Adipocyte (in vitro differentiated cells): ENCODE data around the gene IRF2BP2.

Experiments used
- DNase-seq: peaks from one replicate; pipeline ENCODE4 v3.0.0-alpha.2; 2015; ENCODE audit warnings: low read depth
- H3K27me3 ChIP-seq: replicated peaks from 2 replicates; pipeline ENCODE4 v1.7.0; 2013; ENCODE audit warnings: mild to moderate bottlenecking, low read length, moderate library complexity; ENCODE audit not compliant: control insufficient read depth, insufficient read depth
- H3K36me3 ChIP-seq: 2 replicates; pipeline ENCODE4 v1.7.0; 2013; ENCODE audit warnings: low read length, mild to moderate bottlenecking, moderate library complexity; ENCODE audit not compliant: control insufficient read depth, insufficient read depth, severe bottlenecking
- H3K4me1 ChIP-seq: 2 replicates; pipeline ENCODE4 v1.7.0; 2013; ENCODE audit warnings: mild to moderate bottlenecking, low read length, moderate library complexity; ENCODE audit not compliant: control insufficient read depth, insufficient read depth
- H3K4me3 ChIP-seq: 2 replicates; pipeline ENCODE4 v1.7.0; 2013; ENCODE audit warnings: mild to moderate bottlenecking, low read length, moderate library complexity
- H3K9ac ChIP-seq: 2 replicates; pipeline ENCODE4 v1.7.0; 2013; ENCODE audit warnings: mild to moderate bottlenecking, low read length, moderate library complexity
- H3K9me3 ChIP-seq: 2 replicates; pipeline ENCODE4 v1.7.0; 2013; ENCODE audit warnings: mild to moderate bottlenecking, low read length, moderate library complexity; ENCODE audit not compliant: control insufficient read depth

Gene IRF2BP2

GRCh38 chr1:234619071-234619480, 9.1 kb upstream of the IRF2BP2 start:
- Histone ChIP-seq H3K9ac (peak overlapping the region; percentile 85), H3K4me3 (peak overlapping the region; percentile 10), H3K9me3 (no peaks in the 10 kb centered on the region), H3K27me3 (no peaks in the 10 kb centered on the region), H3K36me3 (no peaks in the 10 kb centered on the region), H3K4me1 (peaks cover 74% of the 10 kb centered on the region)
- no peak for DNase-seq

DNA sequence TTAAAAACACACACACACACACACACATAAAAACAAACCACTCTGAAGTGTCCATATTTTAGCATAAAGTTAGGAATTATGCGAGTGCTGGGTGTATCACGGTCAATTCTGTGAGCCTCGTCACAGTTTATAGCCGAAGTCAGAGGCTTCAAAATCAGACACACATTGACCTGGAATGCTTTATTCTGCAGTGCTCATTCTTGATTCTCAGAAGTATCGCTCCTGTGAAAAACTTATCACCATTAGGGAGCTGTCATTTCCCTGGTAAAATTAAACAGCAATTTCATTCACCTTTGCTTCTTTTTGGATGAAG, 8.7 kb upstream of the IRF2BP2 start:
- Histone ChIP-seq H3K9ac (peak overlapping the region; percentile 85), H3K4me3 (peak overlapping the region; percentile 10), H3K27me3 (no peaks in the 10 kb centered on the region), H3K36me3 (no peaks in the 10 kb centered on the region), H3K9me3 (no peaks in the 10 kb centered on the region), H3K4me1 (peaks cover 76% of the 10 kb centered on the region)
- no peak for DNase-seq

GRCh38 chr1:234617986-234618736, 8.2 kb upstream of the IRF2BP2 start:
- Histone ChIP-seq H3K4me1 (peaks cover 81% of the 10 kb centered on the region), H3K9me3 (no peaks in the 10 kb centered on the region), H3K36me3 (no peaks in the 10 kb centered on the region), H3K4me3 (peak overlapping the region; percentile 48), H3K27me3 (no peaks in the 10 kb centered on the region), H3K9ac (peak overlapping the region; percentile 85)
- peak; percentile 88 for DNase-seq

DNA sequence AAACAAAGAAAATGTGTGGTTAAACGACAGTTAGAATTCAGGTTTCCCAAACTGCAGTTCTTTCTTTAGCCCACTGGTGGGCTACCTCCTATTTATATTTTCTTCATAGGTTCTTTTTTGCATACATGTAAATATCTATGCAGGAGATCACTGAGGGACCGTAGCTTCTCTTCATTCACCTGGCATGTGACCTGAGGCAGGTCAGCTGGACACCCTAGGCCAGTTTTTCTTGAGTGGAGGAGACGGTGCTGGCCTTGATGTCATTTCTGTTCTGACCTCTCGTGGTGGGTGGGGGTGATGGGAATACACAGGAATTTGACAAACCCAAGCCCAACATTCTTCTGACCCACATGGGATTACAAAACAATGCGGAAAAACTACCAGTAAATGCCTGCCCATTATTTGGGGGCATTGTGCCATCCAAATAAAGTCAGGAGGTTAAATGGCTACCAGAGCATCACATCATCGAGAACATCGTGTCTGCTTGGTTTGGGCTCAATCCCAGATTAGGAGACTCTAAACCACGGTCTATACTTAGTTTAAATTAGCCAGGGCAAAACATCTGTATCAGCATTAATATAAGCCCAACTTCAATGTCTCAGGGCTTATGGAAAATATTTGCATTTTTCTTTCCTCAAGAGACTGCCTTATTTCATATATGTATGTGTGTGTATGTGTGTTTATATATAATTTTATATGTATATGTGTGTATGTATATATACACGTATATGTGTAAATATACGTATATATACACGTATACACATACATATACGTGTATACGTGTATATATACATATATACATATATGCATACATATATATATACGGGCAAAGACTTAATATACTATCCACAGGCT, 7.4 kb upstream of the IRF2BP2 start:
- DNase-seq, result peak; percentile 52
- Histone ChIP-seq H3K9me3 (no peaks in the 10 kb centered on the region), H3K4me1 (peaks cover 81% of the 10 kb centered on the region), H3K27me3 (no peaks in the 10 kb centered on the region), H3K36me3 (no peaks in the 10 kb centered on the region), H3K9ac (peak overlapping the region; percentile 85), H3K4me3 (peak overlapping the region; percentile 48)

DNA sequence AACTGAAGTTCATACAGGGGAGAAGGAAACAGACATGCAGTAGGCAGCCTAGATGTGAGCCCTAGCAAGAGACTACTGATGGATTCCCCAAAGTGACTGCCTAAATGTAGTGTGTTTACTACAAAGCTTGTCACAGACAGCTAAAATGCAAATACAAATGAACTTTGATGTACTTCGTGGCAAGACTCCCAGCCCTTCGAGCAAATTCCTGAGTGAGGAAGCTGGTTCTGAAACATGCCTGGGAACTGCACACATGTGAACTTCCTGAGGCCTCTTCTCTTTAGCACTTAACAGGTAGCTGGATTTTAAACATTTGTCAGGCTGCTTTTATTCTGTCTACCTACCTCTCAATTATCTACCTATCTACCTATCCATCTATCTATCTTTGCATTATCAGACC, 6.7 kb upstream of the IRF2BP2 start:
- Histone ChIP-seq H3K36me3 (no peaks in the 10 kb centered on the region), H3K9me3 (no peaks in the 10 kb centered on the region), H3K9ac (peak overlapping the region; percentile 41), H3K27me3 (no peaks in the 10 kb centered on the region), H3K4me3 (no peak overlapping the region), H3K4me1 (peaks cover 81% of the 10 kb centered on the region)
- DNase-seq, result peak; percentile 45

GRCh38 chr1:234614081-234614489, 4.1 kb upstream of the IRF2BP2 start:
- Histone ChIP-seq H3K9me3 (no peaks in the 10 kb centered on the region), H3K36me3 (no peaks in the 10 kb centered on the region), H3K4me1 (peaks cover 61% of the 10 kb centered on the region), H3K27me3 (no peaks in the 10 kb centered on the region), H3K4me3 (peak overlapping the region; percentile 78), H3K9ac (peak overlapping the region; percentile 90)
- DNase-seq, result peak; percentile 43

DNA sequence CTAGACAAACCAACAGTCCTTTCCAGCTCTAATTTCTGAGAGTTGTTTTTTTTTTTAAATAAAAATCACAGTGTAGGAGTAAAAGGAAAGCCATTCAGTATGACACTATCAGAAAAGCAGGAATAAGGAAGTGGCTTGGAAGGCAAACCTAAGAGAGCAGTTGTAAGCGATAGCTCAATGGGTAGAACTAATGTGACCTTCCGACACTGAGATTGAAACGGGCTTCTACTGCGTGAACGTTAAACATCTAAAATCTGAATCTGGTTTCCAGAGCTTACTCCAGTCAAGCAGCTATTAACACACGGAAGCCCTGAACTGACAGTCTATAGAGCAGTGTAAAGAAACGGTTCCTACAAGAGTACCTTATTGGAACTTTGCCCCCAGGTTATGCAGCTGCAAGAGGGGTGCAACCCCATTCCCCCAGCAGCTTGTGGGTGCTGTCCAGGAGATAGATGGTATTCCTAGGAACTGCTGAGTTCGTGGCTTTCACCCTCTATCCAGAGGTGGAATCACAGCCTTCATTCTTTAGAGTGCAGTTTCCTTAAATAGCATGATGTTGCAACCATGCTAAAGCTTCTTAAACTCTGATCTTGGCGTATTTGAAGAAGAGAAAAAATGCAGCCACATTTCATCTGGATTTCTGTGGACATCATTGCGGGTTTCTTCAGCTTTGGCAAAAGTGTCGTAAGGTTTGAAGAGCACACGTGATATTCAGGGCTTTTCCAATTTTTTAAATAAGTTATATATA, 3.3 kb upstream of the IRF2BP2 start:
- peak overlapping the region; percentile 90 for H3K9ac ChIP-seq
- no peaks in the 10 kb centered on the region for H3K27me3 ChIP-seq
- peaks cover 53% of the 10 kb centered on the region for H3K4me1 ChIP-seq
- H3K36me3 ChIP-seq, result no peaks in the 10 kb centered on the region
- peak; percentile 95 for DNase-seq
- peak overlapping the region; percentile 78 for H3K4me3 ChIP-seq
- no peaks in the 10 kb centered on the region for H3K9me3 ChIP-seq

GRCh38 chr1:234612352-234613127, 2.6 kb upstream of the IRF2BP2 start:
- Histone ChIP-seq H3K27me3 (no peaks in the 10 kb centered on the region), H3K9me3 (no peaks in the 10 kb centered on the region), H3K4me1 (peaks cover 46% of the 10 kb centered on the region), H3K4me3 (peak overlapping the region; percentile 78), H3K9ac (peak overlapping the region; percentile 90), H3K36me3 (peaks cover 5% of the 10 kb centered on the region)
- peak; percentile 98 for DNase-seq

DNA sequence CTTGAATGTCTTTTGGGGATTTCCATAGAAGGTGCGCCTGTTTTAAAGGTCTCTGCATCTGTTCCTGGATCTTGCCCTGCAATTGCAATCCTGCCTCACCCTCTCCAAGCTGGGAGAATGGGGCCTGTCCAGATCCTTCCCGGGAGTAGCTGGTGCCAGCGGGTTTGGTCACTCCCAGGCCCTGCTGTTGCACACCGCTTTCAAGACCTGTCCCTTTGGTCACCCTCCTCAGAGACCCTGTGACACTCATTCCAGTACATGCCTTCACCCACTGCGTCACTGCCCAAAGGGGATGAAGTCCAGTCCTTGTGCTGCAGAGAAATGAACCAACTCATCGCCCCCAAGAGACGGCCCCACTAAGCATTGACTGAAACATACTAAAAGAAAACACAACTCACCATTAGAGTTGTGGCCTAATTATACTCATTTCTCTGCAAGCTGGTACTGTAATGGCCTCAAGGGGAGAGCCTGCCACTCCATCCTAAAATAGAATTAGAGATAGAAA, 1.9 kb upstream of the IRF2BP2 start:
- peaks cover 11% of the 10 kb centered on the region for H3K36me3 ChIP-seq
- H3K9ac ChIP-seq, result peak overlapping the region; percentile 90
- no peak for DNase-seq
- H3K9me3 ChIP-seq, result no peaks in the 10 kb centered on the region
- H3K27me3 ChIP-seq, result no peaks in the 10 kb centered on the region
- peak overlapping the region; percentile 78 for H3K4me3 ChIP-seq
- peaks cover 39% of the 10 kb centered on the region for H3K4me1 ChIP-seq

DNA sequence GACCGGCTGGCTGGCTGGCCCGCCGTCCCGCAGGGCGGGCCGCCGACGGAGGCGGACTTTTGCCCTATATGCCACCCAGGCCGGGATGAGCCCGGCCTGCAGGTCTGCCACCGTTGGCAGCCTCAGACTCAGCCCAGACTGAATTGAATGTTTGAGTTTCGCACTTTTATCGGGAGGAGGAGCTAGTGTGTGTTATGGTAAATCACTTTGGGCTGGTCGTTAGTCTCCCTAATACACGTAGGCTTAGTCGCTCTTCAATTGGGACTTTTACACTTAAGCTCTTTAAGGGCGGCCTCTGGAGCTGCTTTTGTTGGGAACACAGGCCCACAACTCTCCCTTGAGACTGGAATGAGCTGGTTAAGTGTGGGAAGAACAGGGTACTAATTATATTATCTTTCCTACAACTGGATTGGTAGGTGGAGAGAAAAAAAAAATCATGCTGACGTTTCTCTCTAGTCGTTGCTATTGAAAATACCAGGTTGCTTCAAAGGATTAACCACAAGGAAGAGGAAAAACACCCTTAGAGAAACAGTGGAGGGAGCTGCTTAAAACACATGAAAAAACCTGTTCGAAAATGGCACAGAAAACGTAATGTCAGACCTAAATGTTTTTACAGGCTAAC, 1.4 kb upstream of the IRF2BP2 start:
- Histone ChIP-seq H3K9me3 (no peaks in the 10 kb centered on the region), H3K4me3 (peak overlapping the region; percentile 78), H3K27me3 (no peaks in the 10 kb centered on the region), H3K4me1 (peaks cover 34% of the 10 kb centered on the region), H3K36me3 (peaks cover 17% of the 10 kb centered on the region), H3K9ac (peak overlapping the region; percentile 90)
- peak; percentile 82 for DNase-seq
